H9 (cell line): ENCODE data around the gene PLS3. TPM values are rescaled to one million over a fixed set of nuclear protein-coding genes. Genes with fewer than 3 reads are reported as not detected.
A peak's percentile ranks its signal among the peaks of the same experiment; 100 is the strongest.

Experiments
- DNase-seq: peaks from one replicate; pipeline ENCODE4 v3.0.0-alpha.2; 2017
- H2AFZ ChIP-seq: one replicate; pipeline ENCODE4 v1.6.1; 2013; ENCODE audit warnings: mild to moderate bottlenecking, low read length, control low read depth, moderate library complexity
- H2AK5ac ChIP-seq: 2 replicates; pipeline ENCODE4 v1.6.1; 2013; ENCODE audit warnings: low read length, control low read depth, mixed read lengths; ENCODE audit not compliant: insufficient read length
- H2BK120ac ChIP-seq: one replicate; pipeline ENCODE4 v1.6.1; 2013; ENCODE audit warnings: low read depth, mild to moderate bottlenecking, low read length, control low read depth, inconsistent platforms; ENCODE audit not compliant: poor library complexity, severe bottlenecking
- H2BK12ac ChIP-seq: 2 replicates; pipeline ENCODE4 v1.6.1; 2013; ENCODE audit warnings: low read length, control low read depth, mixed read lengths, low read depth; ENCODE audit not compliant: insufficient read length
- H2BK15ac ChIP-seq: 2 replicates; pipeline ENCODE4 v1.6.1; 2013; ENCODE audit warnings: low read depth, low read length, control low read depth
- H2BK20ac ChIP-seq: one replicate; pipeline ENCODE4 v1.6.1; 2013; ENCODE audit warnings: low read depth, mild to moderate bottlenecking, low read length, control low read depth, inconsistent platforms; ENCODE audit not compliant: poor library complexity, severe bottlenecking
- H2BK5ac ChIP-seq: 2 replicates; pipeline ENCODE4 v1.6.1; 2013; ENCODE audit warnings: low read length, control low read depth, mixed read lengths; ENCODE audit not compliant: insufficient read length
- H3K14ac ChIP-seq: 2 replicates; pipeline ENCODE4 v1.6.1; 2013; ENCODE audit warnings: low read length, control low read depth; ENCODE audit not compliant: insufficient read depth
- H3K18ac ChIP-seq: 2 replicates; pipeline ENCODE4 v1.6.1; 2013; ENCODE audit warnings: low read depth, mild to moderate bottlenecking, mixed read lengths, low read length, control low read depth; ENCODE audit not compliant: insufficient read length
- H3K23ac ChIP-seq: 2 replicates; pipeline ENCODE4 v1.6.1; 2013; ENCODE audit warnings: low read length, control low read depth, mixed read lengths, low read depth; ENCODE audit not compliant: insufficient read length
- H3K23me2 ChIP-seq: 2 replicates; pipeline ENCODE4 v1.6.1; 2013; ENCODE audit warnings: low read depth, mild to moderate bottlenecking, mixed read lengths, low read length, control low read depth; ENCODE audit not compliant: insufficient read length, poor library complexity, severe bottlenecking
- H3K27ac ChIP-seq: 2 replicates; pipeline ENCODE4 v1.5.1; 2013; ENCODE audit warnings: low read length, control low read depth, mixed read lengths, low read depth; ENCODE audit not compliant: insufficient read length
- H3K27me3 ChIP-seq: 2 replicates; pipeline ENCODE4 v1.6.1; 2013; ENCODE audit warnings: low read length, control low read depth, inconsistent platforms; ENCODE audit not compliant: insufficient read depth
- H3K4ac ChIP-seq: 2 replicates; pipeline ENCODE4 v1.6.1; 2013; ENCODE audit warnings: low read depth, mild to moderate bottlenecking, control low read depth, inconsistent platforms, low read length, moderate library complexity
- H3K4me1 ChIP-seq: 2 replicates; pipeline ENCODE4 v1.6.1; 2013; ENCODE audit warnings: low read length, control low read depth, inconsistent platforms; ENCODE audit not compliant: insufficient read depth
- H3K4me2 ChIP-seq: 2 replicates; pipeline ENCODE4 v1.6.1; 2013; ENCODE audit warnings: low read length, control low read depth, mixed read lengths; ENCODE audit not compliant: insufficient read length, insufficient read depth
- H3K56ac ChIP-seq: 2 replicates; pipeline ENCODE4 v1.6.1; 2013; ENCODE audit warnings: low read depth, mild to moderate bottlenecking, mixed read lengths, low read length, control low read depth; ENCODE audit not compliant: insufficient read length
- H3K79me1 ChIP-seq: 2 replicates; pipeline ENCODE4 v1.6.1; 2013; ENCODE audit warnings: low read depth, mild to moderate bottlenecking, moderate library complexity, low read length, control low read depth, inconsistent platforms; ENCODE audit not compliant: insufficient read depth, poor library complexity, severe bottlenecking
- H3K79me2 ChIP-seq: 2 replicates; pipeline ENCODE4 v1.6.1; 2013; ENCODE audit warnings: low read length, control low read depth, inconsistent platforms; ENCODE audit not compliant: insufficient read depth
- H3K9ac ChIP-seq: 2 replicates; pipeline ENCODE4 v1.6.1; 2013; ENCODE audit warnings: low read length, control low read depth, mixed read lengths; ENCODE audit not compliant: insufficient read length; ENCODE audit errors: extremely low read depth
- H3K9me3 ChIP-seq: one replicate; pipeline ENCODE4 v1.6.1; 2013; ENCODE audit warnings: low read depth, low read length, inconsistent platforms; ENCODE audit not compliant: control insufficient read depth
- H3T11ph ChIP-seq: one replicate; pipeline ENCODE4 v1.6.1; 2013; ENCODE audit warnings: mild to moderate bottlenecking, low read length, control low read depth, inconsistent platforms
- H4K20me1 ChIP-seq: one replicate; pipeline ENCODE4 v1.6.1; 2013; ENCODE audit not compliant: control insufficient read depth, insufficient read length, insufficient read depth
- H4K5ac ChIP-seq: 2 replicates; pipeline ENCODE4 v1.6.1; 2013; ENCODE audit warnings: low read depth, mild to moderate bottlenecking, mixed read lengths, low read length, control low read depth; ENCODE audit not compliant: insufficient read length
- H4K8ac ChIP-seq: replicated peaks from 2 replicates; pipeline ENCODE4 v1.6.1; 2013; ENCODE audit warnings: low read length, control low read depth, mixed read lengths, low read depth; ENCODE audit not compliant: insufficient read length
- H4K91ac ChIP-seq: 2 replicates; pipeline ENCODE4 v1.6.1; 2013; ENCODE audit warnings: low read depth, mild to moderate bottlenecking, moderate library complexity, mixed read lengths, low read length, control low read depth; ENCODE audit not compliant: insufficient read length
- H3K27ac Mint-ChIP-seq, 3 experiments: 2 replicates in 2 of 3; 3 replicates in 1 of 3; pipeline ENCODE4 v1.8.0; 2020 to 2021; ENCODE audit warnings: mixed read lengths in 3 of 3, mild to moderate bottlenecking in 1 of 3, moderate library complexity in 1 of 3
- H3K27me3 Mint-ChIP-seq: 2 replicates; pipeline ENCODE4 v1.8.0; 2021; ENCODE audit warnings: low read depth, mild to moderate bottlenecking, moderate library complexity, mixed read lengths
- H3K36me3 Mint-ChIP-seq, 3 experiments: 2 replicates in 2 of 3; 3 replicates in 1 of 3; pipeline ENCODE4 v1.8.0; 2020 to 2021; ENCODE audit warnings: low read depth in 3 of 3, mixed read lengths in 3 of 3; ENCODE audit not compliant: insufficient read depth in 1 of 3
- H3K4me1 Mint-ChIP-seq, 2 experiments: 2 replicates each; pipeline ENCODE4 v1.8.0; 2020; ENCODE audit warnings: mixed read lengths in 2 of 2
- H3K4me3 Mint-ChIP-seq, 2 experiments: 2 replicates in 1 of 2; 3 replicates in 1 of 2; pipeline ENCODE4 v1.8.0; 2020 to 2021; ENCODE audit warnings: mild to moderate bottlenecking in 2 of 2, mixed read lengths in 2 of 2, moderate library complexity in 1 of 2
- H3K9me3 Mint-ChIP-seq, 2 experiments: 2 replicates in 1 of 2; 3 replicates in 1 of 2; pipeline ENCODE4 v1.8.0; 2020; ENCODE audit warnings: mild to moderate bottlenecking in 2 of 2, mixed read lengths in 2 of 2, moderate library complexity in 1 of 2
- CTCF ChIP-seq: fragments of 200-600 bp; sonication (generic); conservative IDR thresholded peaks from 3 replicates; pipeline ENCODE4 v1.8.0; 2021; ENCODE audit warnings: antibody characterized with exemption, mild to moderate bottlenecking
- WGBS: extraction: QIAGEN DNeasy Blood & Tissue Kit; methylation state at CpG from one replicate; pipeline ENCODE4 v1.1.7; 2013; ENCODE audit warnings: missing lambda C conversion rate, low lambda C conversion rate, mixed read lengths; ENCODE audit not compliant: insufficient read length; ENCODE audit errors: extremely low coverage; 5-methylcytosine and 5-hydroxymethylcytosine counted together
- total RNA-seq: library from RNA; stranded (reverse); gene quantifications from 2 replicates; pipeline ENCODE4 v1.2.1, GENCODE V29; 2021

Gene PLS3
- total RNA-seq, 1 experiment from 2014 or later: 315 TPM

GRCh38 chrX:115689931-115690330 lies 129.0 kb downstream of the PLS3 start:
- H2BK12ac ChIP-seq: no peak overlapping the region
- Mint-ChIP-seq H3K27me3 (no peaks in the 10 kb centered on the region), H3K4me3 (no peak overlapping the region), H3K36me3 (peaks cover 0 to 4% (median 0%) of the 10 kb centered on the region in 3 experiments; a peak in 1 of 7 replicates), H3K27ac (peak overlapping the region; percentile 96 to 99 (median 98)), H3K9me3 (no peaks in the 10 kb centered on the region; a peak in 2 of 5 replicates), H3K4me1 (peaks cover 55 to 63% of the 10 kb centered on the region in 2 experiments)
- H2BK5ac ChIP-seq: no peak overlapping the region
- H2BK15ac ChIP-seq: no peak overlapping the region
- no peak overlapping the region for H3T11ph ChIP-seq
- no peaks in the 10 kb centered on the region for H3K79me2 ChIP-seq
- H3K79me1 ChIP-seq: no peaks in the 10 kb centered on the region
- H3K18ac ChIP-seq: no peak overlapping the region
- no peak overlapping the region for H3K4me2 ChIP-seq
- no peak overlapping the region for H3K9ac ChIP-seq
- H2BK20ac ChIP-seq: peak overlapping the region; percentile 98
- no peak overlapping the region for H3K56ac ChIP-seq
- no CpG with 5 or more reads among the region's 4 CpGs for WGBS
- H3K23me2 ChIP-seq: no peaks in the 10 kb centered on the region
- peak overlapping the region; percentile 19 for H2BK120ac ChIP-seq
- H3K27ac ChIP-seq: peak overlapping the region; percentile 90
- DNase-seq: no peak
- no peak overlapping the region for H3K14ac ChIP-seq
- no peak overlapping the region; the same call in 1 of the 2 replicates for H3K4ac ChIP-seq
- no peak overlapping the region for H4K91ac ChIP-seq
- no peak overlapping the region for H2AFZ ChIP-seq
- H3K23ac ChIP-seq: no peak overlapping the region
- TF ChIP-seq CTCF: no peak
- H4K20me1 ChIP-seq: no peaks in the 10 kb centered on the region
- H4K5ac ChIP-seq: no peak overlapping the region
- H3K27me3 ChIP-seq: no peaks in the 10 kb centered on the region
- H3K9me3 ChIP-seq: no peaks in the 10 kb centered on the region
- H2AK5ac ChIP-seq: peak overlapping the region; percentile 11
- H3K4me1 ChIP-seq: peaks cover 18% of the 10 kb centered on the region; the same call in 1 of the 2 replicates
- no peak overlapping the region for H4K8ac ChIP-seq
